Trophoblast cell (in vitro differentiated cells and primary cell): ENCODE results near the gene TSHZ2.
"Not testable (repeated sequence)": the region's sequence is repeated elsewhere in the genome, so short reads cannot be mapped to it uniquely, and the experiment has no call there.

ENCODE experiments used
- DNase-seq, 2 donors: peaks; one replicate each; pipeline ENCODE4 v3.0.0-alpha.2; 2016
- H2AFZ ChIP-seq: 2 replicates; pipeline ENCODE4 v1.6.1; 2013; ENCODE audit warnings: low read length, moderate library complexity, mild to moderate bottlenecking; ENCODE audit not compliant: insufficient read depth, poor library complexity
- H2AK5ac ChIP-seq: 2 replicates; pipeline ENCODE4 v1.6.1; 2013; ENCODE audit warnings: mild to moderate bottlenecking, low read length
- H2BK120ac ChIP-seq: 2 replicates; pipeline ENCODE4 v1.6.1; 2013; ENCODE audit warnings: low read length, mild to moderate bottlenecking, moderate library complexity; ENCODE audit not compliant: insufficient read depth, poor library complexity
- H2BK12ac ChIP-seq: 2 replicates; pipeline ENCODE4 v1.6.1; 2013; ENCODE audit warnings: mild to moderate bottlenecking, low read length, moderate library complexity
- H2BK5ac ChIP-seq: 2 replicates; pipeline ENCODE4 v1.6.1; 2013; ENCODE audit warnings: low read length, low read depth, moderate library complexity, mild to moderate bottlenecking; ENCODE audit not compliant: poor library complexity
- H3K14ac ChIP-seq: 2 replicates; pipeline ENCODE4 v1.6.1; 2013; ENCODE audit warnings: mild to moderate bottlenecking, low read length
- H3K18ac ChIP-seq: 2 replicates; pipeline ENCODE4 v1.6.1; 2013; ENCODE audit warnings: mild to moderate bottlenecking, low read length
- H3K23ac ChIP-seq: 2 replicates; pipeline ENCODE4 v1.6.1; 2013; ENCODE audit warnings: low read length
- H3K27ac ChIP-seq: 2 replicates; pipeline ENCODE4 v1.5.1; 2013; ENCODE audit warnings: low read depth, mild to moderate bottlenecking, inconsistent platforms, low read length, moderate library complexity
- H3K27me3 ChIP-seq: 2 replicates; pipeline ENCODE4 v1.6.1; 2013; ENCODE audit warnings: inconsistent platforms, mild to moderate bottlenecking, low read length, moderate library complexity; ENCODE audit not compliant: insufficient read depth
- H3K36me3 ChIP-seq, 2 experiments: 1 replicate in 1 of 2; 2 replicates in 1 of 2; pipeline ENCODE4 v1.6.1; 2013; ENCODE audit warnings: low read length in 2 of 2, mild to moderate bottlenecking in 2 of 2, moderate library complexity in 1 of 2; ENCODE audit not compliant: insufficient read depth in 2 of 2, control insufficient read depth in 1 of 2
- H3K4ac ChIP-seq: 2 replicates; pipeline ENCODE4 v1.6.1; 2013; ENCODE audit warnings: low read depth, mild to moderate bottlenecking, low read length, moderate library complexity
- H3K4me1 ChIP-seq, 2 experiments: 1 replicate in 1 of 2; 2 replicates in 1 of 2; pipeline ENCODE4 v1.6.1; 2013; ENCODE audit warnings: low read length in 2 of 2, mild to moderate bottlenecking in 2 of 2, moderate library complexity in 1 of 2; ENCODE audit not compliant: insufficient read depth in 2 of 2, control insufficient read depth in 1 of 2
- H3K4me2 ChIP-seq: 2 replicates; pipeline ENCODE4 v1.6.1; 2013; ENCODE audit warnings: inconsistent platforms, mild to moderate bottlenecking, low read length, moderate library complexity
- H3K4me3 ChIP-seq: 2 replicates; pipeline ENCODE4 v1.5.1; 2013; ENCODE audit warnings: mild to moderate bottlenecking, low read depth, low read length, inconsistent platforms
- H3K79me1 ChIP-seq: one replicate; pipeline ENCODE4 v1.6.1; 2013; ENCODE audit warnings: low read length
- H3K79me2 ChIP-seq: 2 replicates; pipeline ENCODE4 v1.6.1; 2013; ENCODE audit warnings: low read length, mild to moderate bottlenecking; ENCODE audit not compliant: control insufficient read depth, insufficient read depth, poor library complexity
- H3K9ac ChIP-seq: 2 replicates; pipeline ENCODE4 v1.6.1; 2013; ENCODE audit warnings: mild to moderate bottlenecking, low read length
- H3K9me3 ChIP-seq: 2 replicates; pipeline ENCODE4 v1.6.1; 2013; ENCODE audit warnings: low read depth, mild to moderate bottlenecking, control low read depth, inconsistent platforms, low read length; ENCODE audit not compliant: insufficient read depth
- H4K12ac ChIP-seq: 2 replicates; pipeline ENCODE4 v1.6.1; 2013; ENCODE audit warnings: low read depth, mild to moderate bottlenecking, low read length, moderate library complexity
- H4K8ac ChIP-seq: 2 replicates; pipeline ENCODE4 v1.6.1; 2013; ENCODE audit warnings: low read depth, mild to moderate bottlenecking, low read length, moderate library complexity
- H4K91ac ChIP-seq: one replicate; pipeline ENCODE4 v1.6.1; 2013; ENCODE audit warnings: low read depth, mild to moderate bottlenecking, low read length, moderate library complexity
- WGBS: extraction: QIAGEN DNeasy Blood & Tissue Kit; methylation state at CpG from one replicate; pipeline ENCODE4 v1.1.7; 2013; ENCODE audit warnings: missing lambda C conversion rate; ENCODE audit not compliant: insufficient read length, insufficient coverage; ENCODE audit errors: extremely low coverage; 5-methylcytosine and 5-hydroxymethylcytosine counted together

Gene TSHZ2

GRCh38 chr20:53020834-53021233 is 48.7 kb downstream of the TSHZ2 start:
- Histone ChIP-seq H4K12ac (no peak overlapping the region), H3K14ac (no peak overlapping the region), H3K27ac (no peak overlapping the region), H3K79me1 (no peaks in the 10 kb centered on the region), H3K79me2 (no peaks in the 10 kb centered on the region), H3K4me2 (no peak overlapping the region), H3K9me3 (no peaks in the 10 kb centered on the region), H3K4me3 (no peak overlapping the region), H3K4ac (no peak overlapping the region), H3K9ac (no peak overlapping the region), H3K23ac (no peak overlapping the region), H3K4me1 (peaks cover 0 to under 1% of the 10 kb centered on the region in 2 experiments), H4K91ac (no peak overlapping the region), H2AFZ (no peak overlapping the region), H2BK5ac (no peak overlapping the region), H2BK120ac (no peak overlapping the region), H4K8ac (no peak overlapping the region), H2AK5ac (no peak overlapping the region), H3K18ac (no peak overlapping the region), H3K36me3 (no peaks in the 10 kb centered on the region), H2BK12ac (no peak overlapping the region), H3K27me3 (no peaks in the 10 kb centered on the region)
- DNase-seq = no peak
- no CpG with 5 or more reads among the region's 2 CpGs for WGBS

- H3K9ac ChIP-seq = no peak overlapping the region
- H2AK5ac ChIP-seq = no peak overlapping the region
- H3K79me1 ChIP-seq = no peaks in the 10 kb centered on the region
- no peak overlapping the region for H3K14ac ChIP-seq
- H3K36me3 ChIP-seq = no peaks in the 10 kb centered on the region
- no peak overlapping the region for H3K18ac ChIP-seq
- H3K4me1 ChIP-seq = peaks cover 0 to 3% of the 10 kb centered on the region in 2 experiments
- H2BK5ac ChIP-seq = no peak overlapping the region
- no peaks in the 10 kb centered on the region for H3K9me3 ChIP-seq
- no peak overlapping the region for H2AFZ ChIP-seq
- no peak overlapping the region for H3K4me3 ChIP-seq
- WGBS = no CpG with 5 or more reads among the region's 3 CpGs
- H3K4me2 ChIP-seq = no peak overlapping the region
- no peak overlapping the region for H3K23ac ChIP-seq
- no peaks in the 10 kb centered on the region for H3K27me3 ChIP-seq
- H3K27ac ChIP-seq = no peak overlapping the region
- no peak overlapping the region for H4K12ac ChIP-seq
- H3K4ac ChIP-seq = no peak overlapping the region
- DNase-seq = peak in 1 of 2 donors; percentile 27
- H2BK120ac ChIP-seq = no peak overlapping the region
- H4K8ac ChIP-seq = no peak overlapping the region
- no peak overlapping the region for H2BK12ac ChIP-seq
- no peaks in the 10 kb centered on the region for H3K79me2 ChIP-seq
- H4K91ac ChIP-seq = no peak overlapping the region
Observed at GRCh38 chr20:53021934-53022333, 49.8 kb downstream of the TSHZ2 start.

- H4K12ac ChIP-seq = no peak overlapping the region
- peak; percentile 56 to 72 for DNase-seq
- H3K36me3 ChIP-seq = no peaks in the 10 kb centered on the region
- no peak overlapping the region for H2BK120ac ChIP-seq
- H3K79me2 ChIP-seq = no peaks in the 10 kb centered on the region
- no peak overlapping the region for H3K4ac ChIP-seq
- WGBS = no CpG with 5 or more reads among the region's 5 CpGs
- no peaks in the 10 kb centered on the region for H3K27me3 ChIP-seq
- H3K79me1 ChIP-seq = no peaks in the 10 kb centered on the region
- H2BK5ac ChIP-seq = no peak overlapping the region
- no peak overlapping the region for H2AFZ ChIP-seq
- no peak overlapping the region for H3K4me2 ChIP-seq
- no peak overlapping the region for H3K27ac ChIP-seq
- H3K4me1 ChIP-seq = peaks cover 0 to 3% of the 10 kb centered on the region in 2 experiments
- no peak overlapping the region for H2BK12ac ChIP-seq
- no peaks in the 10 kb centered on the region for H3K9me3 ChIP-seq
- no peak overlapping the region for H4K91ac ChIP-seq
- H4K8ac ChIP-seq = no peak overlapping the region
- no peak overlapping the region for H2AK5ac ChIP-seq
- no peak overlapping the region for H3K4me3 ChIP-seq
- H3K9ac ChIP-seq = no peak overlapping the region
- no peak overlapping the region for H3K14ac ChIP-seq
- no peak overlapping the region for H3K23ac ChIP-seq
- H3K18ac ChIP-seq = no peak overlapping the region
Observed at GRCh38 chr20:53023732-53024520, 51.8 kb downstream of the TSHZ2 start.

GRCh38 chr20:53024653-53025052 is 52.5 kb downstream of the TSHZ2 start:
- not testable (repeated sequence) for H3K4me2 ChIP-seq, H2BK120ac ChIP-seq, H2BK5ac ChIP-seq, H3K4ac ChIP-seq, H2AFZ ChIP-seq, H3K4me1 ChIP-seq, H2AK5ac ChIP-seq, H3K9ac ChIP-seq, H3K18ac ChIP-seq, H3K36me3 ChIP-seq, H4K91ac ChIP-seq, H3K14ac ChIP-seq, H4K8ac ChIP-seq, DNase-seq, H3K27ac ChIP-seq, H3K79me1 ChIP-seq, H4K12ac ChIP-seq, H3K4me3 ChIP-seq, H3K9me3 ChIP-seq, H3K27me3 ChIP-seq, H3K79me2 ChIP-seq, H3K23ac ChIP-seq, H2BK12ac ChIP-seq
- no CpG with 5 or more reads among the region's 5 CpGs for WGBS
